ENCODE data around the gene ZP1. TPM values are rescaled to one million over a fixed set of nuclear protein-coding genes. Genes with fewer than 3 reads are reported as not detected.
A peak's percentile ranks its signal among the peaks of the same experiment; 100 is the strongest.
"Not testable (repeated sequence)": the region's sequence is repeated elsewhere in the genome, so short reads cannot be mapped to it uniquely, and the experiment has no call there.

The ZP1 gene, protein sequence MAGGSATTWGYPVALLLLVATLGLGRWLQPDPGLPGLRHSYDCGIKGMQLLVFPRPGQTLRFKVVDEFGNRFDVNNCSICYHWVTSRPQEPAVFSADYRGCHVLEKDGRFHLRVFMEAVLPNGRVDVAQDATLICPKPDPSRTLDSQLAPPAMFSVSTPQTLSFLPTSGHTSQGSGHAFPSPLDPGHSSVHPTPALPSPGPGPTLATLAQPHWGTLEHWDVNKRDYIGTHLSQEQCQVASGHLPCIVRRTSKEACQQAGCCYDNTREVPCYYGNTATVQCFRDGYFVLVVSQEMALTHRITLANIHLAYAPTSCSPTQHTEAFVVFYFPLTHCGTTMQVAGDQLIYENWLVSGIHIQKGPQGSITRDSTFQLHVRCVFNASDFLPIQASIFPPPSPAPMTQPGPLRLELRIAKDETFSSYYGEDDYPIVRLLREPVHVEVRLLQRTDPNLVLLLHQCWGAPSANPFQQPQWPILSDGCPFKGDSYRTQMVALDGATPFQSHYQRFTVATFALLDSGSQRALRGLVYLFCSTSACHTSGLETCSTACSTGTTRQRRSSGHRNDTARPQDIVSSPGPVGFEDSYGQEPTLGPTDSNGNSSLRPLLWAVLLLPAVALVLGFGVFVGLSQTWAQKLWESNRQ
- total RNA-seq, result 0.40 to 0.49 TPM in 2 of 3 replicates, not detected in the other
- long read RNA-seq, result 0 reads

GRCh38 chr11:60866911-60867870 is at the start of gene ZP1:
ZP1 (plus strand) TSS chr11:60867542; CDS start chr11:60867562, 20 bp downstream.
- peak; percentile 72 for DNase-seq (ENCODE audit: low spot score)
- TF ChIP-seq, protein P1, sequence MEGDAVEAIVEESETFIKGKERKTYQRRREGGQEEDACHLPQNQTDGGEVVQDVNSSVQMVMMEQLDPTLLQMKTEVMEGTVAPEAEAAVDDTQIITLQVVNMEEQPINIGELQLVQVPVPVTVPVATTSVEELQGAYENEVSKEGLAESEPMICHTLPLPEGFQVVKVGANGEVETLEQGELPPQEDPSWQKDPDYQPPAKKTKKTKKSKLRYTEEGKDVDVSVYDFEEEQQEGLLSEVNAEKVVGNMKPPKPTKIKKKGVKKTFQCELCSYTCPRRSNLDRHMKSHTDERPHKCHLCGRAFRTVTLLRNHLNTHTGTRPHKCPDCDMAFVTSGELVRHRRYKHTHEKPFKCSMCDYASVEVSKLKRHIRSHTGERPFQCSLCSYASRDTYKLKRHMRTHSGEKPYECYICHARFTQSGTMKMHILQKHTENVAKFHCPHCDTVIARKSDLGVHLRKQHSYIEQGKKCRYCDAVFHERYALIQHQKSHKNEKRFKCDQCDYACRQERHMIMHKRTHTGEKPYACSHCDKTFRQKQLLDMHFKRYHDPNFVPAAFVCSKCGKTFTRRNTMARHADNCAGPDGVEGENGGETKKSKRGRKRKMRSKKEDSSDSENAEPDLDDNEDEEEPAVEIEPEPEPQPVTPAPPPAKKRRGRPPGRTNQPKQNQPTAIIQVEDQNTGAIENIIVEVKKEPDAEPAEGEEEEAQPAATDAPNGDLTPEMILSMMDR (IDR thresholded peaks at IDR 0.05), result no peak
- H3K4me1 Mint-ChIP-seq (ENCODE audit: low read depth), result peaks cover 19% of the 10 kb centered on the region

DNA sequence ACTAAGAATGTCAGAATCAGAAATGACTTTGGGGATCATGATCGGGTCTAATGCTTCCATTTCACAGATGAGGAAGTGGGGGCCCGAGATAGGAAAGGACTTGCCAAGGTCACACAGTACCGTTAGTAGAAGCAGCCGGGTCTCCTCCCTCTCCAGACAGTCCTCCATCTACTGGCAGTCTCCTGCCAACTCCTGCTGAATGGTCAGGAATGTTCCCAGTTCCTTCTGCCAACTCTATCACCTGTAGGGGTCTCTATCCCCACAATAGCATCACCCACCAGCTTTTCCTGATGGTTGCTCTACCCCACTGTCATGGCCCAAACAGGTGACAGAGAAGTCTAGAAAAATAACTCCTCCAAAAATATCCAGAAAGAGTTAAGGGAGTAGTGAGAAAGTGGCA is 49.3 kb upstream of the ZP1 start:
- no peak for DNase-seq (ENCODE audit: low spot score)
- H3K27ac Mint-ChIP-seq (ENCODE audit: unreplicated experiment), result no peak overlapping the region
- peaks cover 7% of the 10 kb centered on the region for H3K9me3 Mint-ChIP-seq (ENCODE audit: low read depth)
- H3K4me3 Mint-ChIP-seq (ENCODE audit: unreplicated experiment), result no peak overlapping the region
- TF ChIP-seq, protein P1 (IDR thresholded peaks at IDR 0.05), result no peak
- H3K4me1 Mint-ChIP-seq (ENCODE audit: low read depth), result no peaks in the 10 kb centered on the region
- H3K36me3 Mint-ChIP-seq (ENCODE audit: low read depth), result no peaks in the 10 kb centered on the region
- peaks cover 18% of the 10 kb centered on the region for H3K27me3 Mint-ChIP-seq (ENCODE audit: low read depth)

More at GRCh38 chr11:60866911-60867870, at the start of gene ZP1:
- H3K27me3 Mint-ChIP-seq (ENCODE audit: low read depth), result peaks cover 9% of the 10 kb centered on the region
- H3K9me3 Mint-ChIP-seq (ENCODE audit: low read depth), result no peaks in the 10 kb centered on the region
- H3K4me3 Mint-ChIP-seq (ENCODE audit: unreplicated experiment), result no peak within 1 kb of the TSS
- no peak within 1 kb of the TSS for H3K27ac Mint-ChIP-seq (ENCODE audit: unreplicated experiment)
- H3K36me3 Mint-ChIP-seq (ENCODE audit: low read depth), result no peaks in the 10 kb centered on the region

GRCh38 chr11:60821827-60822599 is 45.3 kb upstream of the ZP1 start:
- no peaks in the 10 kb centered on the region for H3K4me1 Mint-ChIP-seq (ENCODE audit: low read depth)
- H3K27ac Mint-ChIP-seq (ENCODE audit: unreplicated experiment), result no peak overlapping the region
- peaks cover 11% of the 10 kb centered on the region for H3K27me3 Mint-ChIP-seq (ENCODE audit: low read depth)
- DNase-seq (ENCODE audit: low spot score), result no peak
- peaks cover 3% of the 10 kb centered on the region for H3K9me3 Mint-ChIP-seq (ENCODE audit: low read depth)
- TF ChIP-seq, protein P1 (IDR thresholded peaks at IDR 0.05), result no peak
- no peaks in the 10 kb centered on the region for H3K36me3 Mint-ChIP-seq (ENCODE audit: low read depth)
- no peak overlapping the region for H3K4me3 Mint-ChIP-seq (ENCODE audit: unreplicated experiment)

GRCh38 chr11:60823745-60824306 is 43.5 kb upstream of the ZP1 start:
- not testable (repeated sequence) for H3K4me3 Mint-ChIP-seq (ENCODE audit: unreplicated experiment); H3K36me3 Mint-ChIP-seq (ENCODE audit: low read depth); H3K9me3 Mint-ChIP-seq (ENCODE audit: low read depth); DNase-seq (ENCODE audit: low spot score); H3K4me1 Mint-ChIP-seq (ENCODE audit: low read depth); H3K27ac Mint-ChIP-seq (ENCODE audit: unreplicated experiment)
- peaks cover 20% of the 10 kb centered on the region for H3K27me3 Mint-ChIP-seq (ENCODE audit: low read depth)

- H3K27me3 Mint-ChIP-seq (ENCODE audit: low read depth), result peaks cover 21% of the 10 kb centered on the region
Measured at GRCh38 chr11:60825118-60825517, 42.2 kb upstream of the ZP1 start.

More at GRCh38 chr11:60825118-60825517, 42.2 kb upstream of the ZP1 start:
- TF ChIP-seq, protein P1 (IDR thresholded peaks at IDR 0.05), result no peak
- Mint-ChIP-seq H3K4me1 (ENCODE audit: low read depth) (no peaks in the 10 kb centered on the region), H3K36me3 (ENCODE audit: low read depth) (no peaks in the 10 kb centered on the region), H3K27ac (ENCODE audit: unreplicated experiment) (no peak overlapping the region), H3K9me3 (ENCODE audit: low read depth) (no peaks in the 10 kb centered on the region), H3K4me3 (ENCODE audit: unreplicated experiment) (no peak overlapping the region)
- DNase-seq (ENCODE audit: low spot score), result no peak

Data from chondrocyte (in vitro differentiated cells).